T-helper 17 cell (primary cell): ENCODE data around the gene PSMB8. TPM values are rescaled to one million over a fixed set of nuclear protein-coding genes. Genes with fewer than 3 reads are reported as not detected.

Experiments
- ATAC-seq: fragments of 150-1000 bp; cut with Tn5 transposase; 2 replicates; pipeline ENCODE4 v1.10.0; 2021; ENCODE audit warnings: mild to moderate bottlenecking, moderate library complexity
- DNase-seq, 3 donors: peaks; one replicate each; pipeline versions ENCODE4 v3.0.0 to v3.0.0-alpha.2; 2020 to 2021
- H3K9me3 ChIP-seq: one replicate; pipeline ENCODE4 v1.7.0; 2013; ENCODE audit warnings: low read length, mild to moderate bottlenecking; ENCODE audit not compliant: control insufficient read depth, poor library complexity, severe bottlenecking
- H3K27ac Mint-ChIP-seq: one replicate; pipeline ENCODE4 v1.8.0; 2022; ENCODE audit warnings: mild to moderate bottlenecking, moderate library complexity, mixed read lengths
- H3K27me3 Mint-ChIP-seq: one replicate; pipeline ENCODE4 v1.8.0; 2022; ENCODE audit warnings: mixed read lengths
- H3K36me3 Mint-ChIP-seq: one replicate; pipeline ENCODE4 v1.8.0; 2022; ENCODE audit warnings: low read depth, mixed read lengths
- H3K4me1 Mint-ChIP-seq: one replicate; pipeline ENCODE4 v1.8.0; 2022; ENCODE audit warnings: mild to moderate bottlenecking, mixed read lengths
- H3K4me3 Mint-ChIP-seq: one replicate; pipeline ENCODE4 v1.8.0; 2022; ENCODE audit warnings: mild to moderate bottlenecking, moderate library complexity, mixed read lengths
- total RNA-seq, 4 donors: library from RNA in 2 of 4; stranded (reverse) in 2 of 4; gene quantifications; one replicate each; pipeline ENCODE4 v1.2.3 and lab custom pipeline; 2022 to 2026

Gene PSMB8
- total RNA-seq, 2 donors from 2014 or later = 131 to 139 TPM

DNA sequence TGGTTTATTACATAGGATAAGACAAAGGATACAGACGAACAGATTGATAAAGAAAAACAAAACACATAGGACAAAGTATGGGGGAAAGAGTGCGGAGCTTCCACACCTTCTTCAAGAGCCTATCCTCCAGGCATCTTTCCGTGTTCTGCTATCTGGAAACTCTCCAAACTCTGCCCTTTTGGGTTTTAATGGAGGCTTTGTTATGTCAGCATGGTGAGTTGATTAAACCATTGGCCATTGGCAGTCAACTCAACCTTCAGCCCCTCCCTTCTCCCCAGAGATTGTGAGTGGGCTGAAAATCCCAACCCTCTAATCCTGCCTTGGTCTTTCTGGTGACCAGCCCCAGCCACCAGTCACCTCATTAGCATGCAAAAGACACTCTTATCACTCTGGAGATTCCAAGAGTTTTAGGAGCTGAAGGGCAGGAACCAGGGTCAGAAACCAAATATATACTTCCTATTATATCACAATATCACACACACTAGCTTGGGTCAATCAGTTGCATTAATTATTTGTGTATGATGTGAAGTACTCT is 50.9 kb downstream of the PSMB8 start:
- DNase-seq (no peak), ATAC-seq (no peak)
- Mint-ChIP-seq H3K27me3 (peaks cover 79% of the 10 kb centered on the region), H3K36me3 (no peaks in the 10 kb centered on the region), H3K4me1 (peaks cover 15% of the 10 kb centered on the region), H3K27ac (no peak overlapping the region), H3K4me3 (no peak overlapping the region)
- no peaks in the 10 kb centered on the region for H3K9me3 ChIP-seq

Other genes starting within 250 kb of the PSMB8 start
- 10 to 100 TPM; 18.2 to 21.5 TPM for gene HLA-DQA1, start 206.6 kb downstream of the PSMB8 start, total RNA-seq
- 10 to 100 TPM; 15.7 to 16.2 TPM for gene HLA-DQB1, start 177.4 kb downstream of the PSMB8 start, total RNA-seq
- gene HLA-DQA2, start 102.7 kb downstream of the PSMB8 start, total RNA-seq = 1 to 10 TPM in 1 of 2 donors, under 1 TPM in 1; 0.70 to 3.4 TPM
- gene HLA-DQB2, start 80.5 kb downstream of the PSMB8 start, total RNA-seq = 1 to 10 TPM; 1.1 to 8.3 TPM
- 1 to 10 TPM; 2.3 to 6.6 TPM for gene HLA-DOB, start 27.0 kb downstream of the PSMB8 start, total RNA-seq
- 100 to 1,000 TPM in 1 of 2 donors, 10 to 100 TPM in 1; 92.6 to 103 TPM for gene TAP2, start 5.3 kb downstream of the PSMB8 start, total RNA-seq
- 100 to 1,000 TPM; 119 to 125 TPM for gene TAP1, start 9.7 kb upstream of the PSMB8 start, total RNA-seq
- gene PSMB9, start 10.1 kb upstream of the PSMB8 start, total RNA-seq = 100 to 1,000 TPM in 1 of 2 donors, 10 to 100 TPM in 1; 70.5 to 121 TPM
- gene HLA-DMB, start 97.0 kb upstream of the PSMB8 start, total RNA-seq = 10 to 100 TPM; 11.1 to 23.3 TPM
- gene HLA-DMA, start 109.0 kb upstream of the PSMB8 start, total RNA-seq = 10 to 100 TPM; 20.9 to 23.4 TPM
- gene BRD2, start 124.5 kb upstream of the PSMB8 start, total RNA-seq = 100 to 1,000 TPM; 409 to 459 TPM
- 1 to 10 TPM; 2.6 to 5.1 TPM for gene HLA-DOA, start 165.5 kb upstream of the PSMB8 start, total RNA-seq
- gene HLA-DPA1, start 229.6 kb upstream of the PSMB8 start, total RNA-seq = 10 to 100 TPM; 62.0 to 71.2 TPM
- gene HLA-DPB1, start 231.9 kb upstream of the PSMB8 start, total RNA-seq = 10 to 100 TPM; 67.7 to 77.4 TPM